Gastrocnemius medialis (tissue), 4 donors: ENCODE measurements around the gene EPB41L4B. TPM values are rescaled to one million over a fixed set of nuclear protein-coding genes. Genes with fewer than 3 reads are reported as not detected.

Experiments used
- ATAC-seq, 2 donors: fragments of 150-250 bp; one replicate each; pipeline ENCODE4 v1.9.1; 2016
- DNase-seq, 2 donors: peaks; one replicate each; pipeline ENCODE4 v3.0.0-alpha.2; 2019
- H3K27ac ChIP-seq, 4 donors: fragments of 200-600 bp; sonication (generic); 1 replicate in 1 of 4; 2 replicates in 3 of 4; pipeline ENCODE4 v1.5.1; 2016 to 2018; ENCODE audit warnings: mild to moderate bottlenecking in 2 of 4, moderate library complexity in 1 of 4
- H3K27me3 ChIP-seq, 3 donors: fragments of 200-600 bp; sonication (generic) in 2 of 3; 1 replicate in 1 of 3; 2 replicates in 2 of 3; pipeline versions ENCODE4 v1.5.1 to v1.6.0; 2016 to 2019; ENCODE audit warnings: mild to moderate bottlenecking in 1 of 3, moderate library complexity in 1 of 3
- H3K36me3 ChIP-seq, 2 donors: fragments of 200-600 bp; sonication (generic) in 1 of 2; one replicate each; pipeline ENCODE4 v1.5.1; 2017 to 2018
- H3K4me1 ChIP-seq, 2 donors: fragments of 200-600 bp; sonication (generic) in 1 of 2; one replicate each; pipeline ENCODE4 v1.5.1; 2016 to 2017; ENCODE audit warnings: mild to moderate bottlenecking in 2 of 2
- H3K4me3 ChIP-seq, 4 donors: fragments of 200-600 bp; sonication (generic) in 3 of 4; 1 replicate in 1 of 4; 2 replicates in 3 of 4; pipeline ENCODE4 v1.5.1; 2016 to 2019; ENCODE audit warnings: mild to moderate bottlenecking in 2 of 4
- H3K9me3 ChIP-seq, 3 donors: fragments of 200-600 bp; sonication (generic) in 2 of 3; 1 replicate in 1 of 3; 2 replicates in 2 of 3; pipeline ENCODE4 v1.5.1; 2016 to 2019
- POLR2A ChIP-seq, 2 donors: fragments of 450-650 bp; IDR thresholded peaks; one replicate each; pipeline ENCODE4 v1.6.1; 2017; ENCODE audit warnings: antibody characterized with exemption in 2 of 2, mild to moderate bottlenecking in 2 of 2, moderate library complexity in 2 of 2
- in situ Hi-C, 4 donors: fragments of 200-750 bp; cut with MboI; loops; one replicate each; pipeline versions ENCODE4 v1.15.0 to v1.8.0; 2017; ENCODE audit warnings: low sequenced_read_pairs in 4 of 4
- intact Hi-C: fragments of 100-400 bp; cut with DNase I; formaldehyde crosslinking; loops from one replicate; pipeline ENCODE4 v1.15.1; 2023; ENCODE audit warnings: low total_unique reads
- total RNA-seq, 4 donors: library from RNA; depleted of rRNA; stranded (reverse); fragments of >200 nt; gene quantifications; one replicate each; pipeline versions ENCODE4 v1.1.0 to v1.2.3, GENCODE V29; 2016
- TF ChIP-seq, protein P1 (sequence below), 5 experiments: fragments of 450-650 bp in 3 of 5; fragments of 200-600 bp in 2 of 5; sonication (generic) in 2 of 5; IDR thresholded peaks in 4 of 5; conservative IDR thresholded peaks in 1 of 5; 1 replicate in 4 of 5; 2 replicates in 1 of 5; pipeline ENCODE4 v1.5.1; 2016 to 2019; ENCODE audit warnings: antibody characterized with exemption in 5 of 5, mild to moderate bottlenecking in 3 of 5, moderate library complexity in 3 of 5

The EPB41L4B gene
- total RNA-seq, 4 donors from 2014 or later, result 3.8 to 6.9 (median 6.1) TPM

DNA sequence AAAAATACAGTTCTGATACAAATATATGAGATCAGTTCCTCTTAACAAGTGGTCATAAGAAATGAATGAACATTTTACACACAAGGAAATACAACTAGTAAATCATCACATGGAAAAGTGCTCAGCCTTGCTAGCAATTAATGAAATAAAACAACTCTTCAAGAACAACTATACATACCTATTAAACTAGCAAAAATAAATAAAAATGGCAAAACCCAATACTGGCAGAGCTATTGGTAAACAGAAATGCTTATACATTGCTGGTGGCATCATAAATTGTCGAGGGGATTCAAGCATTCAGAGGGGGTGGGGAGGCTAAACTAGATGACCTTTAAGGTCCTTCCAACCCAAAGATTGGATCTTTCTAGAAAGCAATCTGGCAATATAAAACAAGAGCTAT is 147.9 kb downstream of the EPB41L4B start:
- in situ Hi-C loops, result no loop called here
- intact Hi-C loops, result no loop called here
- Histone ChIP-seq H3K4me3 (no peak overlapping the region), H3K9me3 (no peaks in the 10 kb centered on the region), H3K4me1 (no peaks in the 10 kb centered on the region), H3K27me3 (peaks cover 3 to 12% (median 3%) of the 10 kb centered on the region in 3 donors), H3K36me3 (no peaks in the 10 kb centered on the region), H3K27ac (no peak overlapping the region)
- no peak for DNase-seq
- TF ChIP-seq POLR2A (IDR thresholded peaks at IDR 0.05), result no peak
- TF ChIP-seq, protein P1, sequence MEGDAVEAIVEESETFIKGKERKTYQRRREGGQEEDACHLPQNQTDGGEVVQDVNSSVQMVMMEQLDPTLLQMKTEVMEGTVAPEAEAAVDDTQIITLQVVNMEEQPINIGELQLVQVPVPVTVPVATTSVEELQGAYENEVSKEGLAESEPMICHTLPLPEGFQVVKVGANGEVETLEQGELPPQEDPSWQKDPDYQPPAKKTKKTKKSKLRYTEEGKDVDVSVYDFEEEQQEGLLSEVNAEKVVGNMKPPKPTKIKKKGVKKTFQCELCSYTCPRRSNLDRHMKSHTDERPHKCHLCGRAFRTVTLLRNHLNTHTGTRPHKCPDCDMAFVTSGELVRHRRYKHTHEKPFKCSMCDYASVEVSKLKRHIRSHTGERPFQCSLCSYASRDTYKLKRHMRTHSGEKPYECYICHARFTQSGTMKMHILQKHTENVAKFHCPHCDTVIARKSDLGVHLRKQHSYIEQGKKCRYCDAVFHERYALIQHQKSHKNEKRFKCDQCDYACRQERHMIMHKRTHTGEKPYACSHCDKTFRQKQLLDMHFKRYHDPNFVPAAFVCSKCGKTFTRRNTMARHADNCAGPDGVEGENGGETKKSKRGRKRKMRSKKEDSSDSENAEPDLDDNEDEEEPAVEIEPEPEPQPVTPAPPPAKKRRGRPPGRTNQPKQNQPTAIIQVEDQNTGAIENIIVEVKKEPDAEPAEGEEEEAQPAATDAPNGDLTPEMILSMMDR (IDR thresholded peaks at IDR 0.05 in 4 of 5, conservative IDR thresholded peaks at IDR 0.05 in 1 of 5), result no peak
- ATAC-seq, result no peak

DNA sequence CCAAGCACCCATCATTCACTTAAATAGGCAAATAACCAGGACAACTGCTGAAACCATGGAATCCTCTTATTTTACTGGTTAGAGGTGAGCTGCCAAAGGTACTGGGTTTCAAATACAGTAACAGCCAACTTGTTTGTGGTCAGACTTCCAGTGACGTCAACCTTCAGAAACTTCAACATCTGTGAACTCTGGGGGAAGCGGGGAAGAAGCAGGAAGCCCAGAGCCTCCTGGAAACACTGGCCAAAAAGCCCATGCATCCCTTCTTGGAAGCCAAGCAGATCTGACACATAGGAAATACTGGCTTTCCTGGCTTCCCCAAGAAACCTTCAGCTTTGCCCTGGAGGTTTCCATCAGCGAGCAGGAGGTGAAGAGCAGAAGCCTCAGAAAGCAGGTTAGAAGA is 148.9 kb downstream of the EPB41L4B start:
- H3K27ac ChIP-seq, result no peak overlapping the region
- intact Hi-C loops, result no loop called here

DNA sequence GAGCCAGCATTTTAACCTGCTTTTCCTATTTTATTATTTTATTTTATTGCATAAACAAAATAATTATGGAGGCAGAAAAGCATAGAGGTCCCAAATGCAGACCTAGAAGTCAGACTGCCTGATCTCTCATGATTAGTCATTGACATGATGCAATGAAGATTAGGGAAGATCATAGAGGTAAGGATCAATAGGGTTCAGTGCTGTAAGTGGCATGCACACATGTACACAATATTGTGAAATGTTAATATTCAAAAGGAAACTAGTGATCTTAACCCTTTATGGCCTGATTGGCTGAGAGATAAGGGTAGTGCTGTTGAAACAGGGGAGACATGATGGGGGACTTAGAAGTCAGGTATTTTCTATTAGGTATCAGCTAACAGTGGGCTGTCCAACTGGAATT is 152.7 kb downstream of the EPB41L4B start:
- H3K9me3 ChIP-seq, result no peaks in the 10 kb centered on the region
- no peaks in the 10 kb centered on the region for H3K4me1 ChIP-seq
- TF ChIP-seq, protein P1 (IDR thresholded peaks at IDR 0.05 in 4 of 5, conservative IDR thresholded peaks at IDR 0.05 in 1 of 5), result no peak
- no peak for TF ChIP-seq POLR2A (IDR thresholded peaks at IDR 0.05)
- ATAC-seq, result no peak
- intact Hi-C loops (no loop called here), in situ Hi-C loops (no loop called here)
- H3K27me3 ChIP-seq, result peaks cover 11 to 26% (median 19%) of the 10 kb centered on the region in 3 donors
- no peaks in the 10 kb centered on the region for H3K36me3 ChIP-seq
- H3K4me3 ChIP-seq, result no peak overlapping the region
- no peak for DNase-seq
- H3K27ac ChIP-seq, result no peak overlapping the region

More for the DNA sequence above, 148.9 kb downstream of the EPB41L4B start:
- DNase-seq, result no peak
- no peaks in the 10 kb centered on the region for H3K36me3 ChIP-seq
- no peak overlapping the region for H3K4me3 ChIP-seq
- no peaks in the 10 kb centered on the region for H3K9me3 ChIP-seq
- no peaks in the 10 kb centered on the region for H3K4me1 ChIP-seq
- in situ Hi-C loops, result no loop called here
- TF ChIP-seq, protein P1 (IDR thresholded peaks at IDR 0.05 in 4 of 5, conservative IDR thresholded peaks at IDR 0.05 in 1 of 5), result no peak
- TF ChIP-seq POLR2A (IDR thresholded peaks at IDR 0.05), result no peak
- H3K27me3 ChIP-seq, result peaks cover 10 to 19% (median 11%) of the 10 kb centered on the region in 3 donors
- ATAC-seq, result no peak

DNA sequence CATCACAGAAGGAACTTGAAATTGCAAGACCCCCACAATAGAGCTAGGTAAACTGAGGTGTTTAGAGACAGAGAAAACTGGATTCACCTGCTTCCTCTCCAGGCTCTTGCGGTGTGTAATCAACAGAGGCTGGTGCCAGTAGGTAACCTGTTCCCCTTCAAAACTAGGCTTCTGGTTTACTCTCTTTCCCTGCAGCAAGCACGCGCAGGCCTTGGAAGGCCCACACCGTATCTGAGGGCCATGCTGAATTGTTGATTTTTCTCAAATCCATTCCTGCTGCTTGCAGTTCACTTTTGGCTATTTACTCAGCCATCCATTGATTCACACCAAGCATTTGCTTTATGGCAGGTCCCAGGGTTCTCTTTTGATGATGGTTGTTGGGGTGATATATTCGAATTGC is 153.1 kb downstream of the EPB41L4B start:
- Histone ChIP-seq H3K4me1 (no peaks in the 10 kb centered on the region), H3K27me3 (peaks cover 11 to 26% (median 19%) of the 10 kb centered on the region in 3 donors), H3K27ac (no peak overlapping the region), H3K4me3 (no peak overlapping the region), H3K36me3 (no peaks in the 10 kb centered on the region), H3K9me3 (no peaks in the 10 kb centered on the region)
- in situ Hi-C loops (no loop called here), intact Hi-C loops (no loop called here)
- TF ChIP-seq POLR2A (IDR thresholded peaks at IDR 0.05), result no peak
- TF ChIP-seq, protein P1 (IDR thresholded peaks at IDR 0.05 in 4 of 5, conservative IDR thresholded peaks at IDR 0.05 in 1 of 5), result no peak
- ATAC-seq, result no peak
- no peak for DNase-seq
